Testis (tissue), 3 donors: ENCODE measurements around the gene TECTA. TPM values are rescaled to one million over a fixed set of nuclear protein-coding genes. Genes with fewer than 3 reads are reported as not detected.
"Not testable (repeated sequence)": the region's sequence is repeated elsewhere in the genome, so short reads cannot be mapped to it uniquely, and the experiment has no call there.

ENCODE experiments used
- DNase-seq: peaks from one replicate; pipeline ENCODE4 v3.0.0-alpha.2; 2019
- H3K27ac ChIP-seq, 2 donors: fragments of 200-600 bp; sonication (generic); one replicate each; pipeline ENCODE4 v1.5.1; 2019
- H3K27me3 ChIP-seq: fragments of 200-600 bp; sonication (generic); one replicate; pipeline ENCODE4 v1.5.1; 2019
- H3K36me3 ChIP-seq: fragments of 200-600 bp; sonication (generic); one replicate; pipeline ENCODE4 v1.5.1; 2017; ENCODE audit warnings: low read depth; ENCODE audit errors: missing control alignments
- H3K4me1 ChIP-seq: fragments of 200-600 bp; sonication (generic); one replicate; pipeline ENCODE4 v1.5.1; 2019
- H3K4me3 ChIP-seq, 2 donors: fragments of 200-600 bp; sonication (generic); one replicate each; pipeline ENCODE4 v1.5.1; 2017 to 2019
- H3K9me3 ChIP-seq: fragments of 200-600 bp; sonication (generic); one replicate; pipeline ENCODE4 v1.5.1; 2017
- POLR2A ChIP-seq: fragments of 450-650 bp; IDR thresholded peaks from one replicate; pipeline ENCODE4 v1.6.1; 2017; ENCODE audit warnings: antibody characterized with exemption, mild to moderate bottlenecking, moderate library complexity
- WGBS, 2 donors: methylation state at CpG; one replicate each; pipeline ENCODE4 v1.1.5; 2018; 5-methylcytosine and 5-hydroxymethylcytosine counted together
- intact Hi-C: fragments of 100-400 bp; cut with DNase I; formaldehyde crosslinking; loops from one replicate; pipeline ENCODE4 v1.15.1; 2023; ENCODE audit warnings: low total_unique reads
- polyA plus RNA-seq: library from polyadenylated mRNA; stranded (reverse); fragments of 350-450 nt; fragmentation: Illumina TruSeq; extraction: RNeasy Lipid Tissue Mini Kit (QIAGEN cat#74804); gene quantifications from one replicate; pipeline ENCODE4 v1.2.3, GENCODE V29; 2014; ENCODE audit warnings: low read depth, low replicate concordance; ENCODE audit not compliant: insufficient read depth
- total RNA-seq, 2 donors: library from RNA; depleted of rRNA; stranded (reverse); fragments of >200 nt; gene quantifications; one replicate each; pipeline ENCODE4 v1.2.3, GENCODE V29; 2016
- TF ChIP-seq, protein P1 (sequence below), 3 experiments: fragments of 450-650 bp in 2 of 3; fragments of 200-600 bp in 1 of 3; sonication (generic) in 1 of 3; IDR thresholded peaks; one replicate each; pipeline ENCODE4 v1.5.1; 2016 to 2019; ENCODE audit warnings: antibody characterized with exemption in 3 of 3, mild to moderate bottlenecking in 2 of 3, moderate library complexity in 1 of 3

TECTA gene
- total and polyA plus RNA-seq, 3 donors from 2014 or later = 2.5 to 4.6 (median 3.1) TPM

- Histone ChIP-seq H3K4me1 (no peaks in the 10 kb centered on the region), H3K4me3 (no peak overlapping the region), H3K27me3 (no peaks in the 10 kb centered on the region), H3K9me3 (no peaks in the 10 kb centered on the region), H3K36me3 (no peaks in the 10 kb centered on the region), H3K27ac (no peak overlapping the region)
- 76 to 88% methylated on average over 5 of the region's 5 CpGs for WGBS, 2 donors
- DNase-seq = no peak
- TF ChIP-seq, protein P1, sequence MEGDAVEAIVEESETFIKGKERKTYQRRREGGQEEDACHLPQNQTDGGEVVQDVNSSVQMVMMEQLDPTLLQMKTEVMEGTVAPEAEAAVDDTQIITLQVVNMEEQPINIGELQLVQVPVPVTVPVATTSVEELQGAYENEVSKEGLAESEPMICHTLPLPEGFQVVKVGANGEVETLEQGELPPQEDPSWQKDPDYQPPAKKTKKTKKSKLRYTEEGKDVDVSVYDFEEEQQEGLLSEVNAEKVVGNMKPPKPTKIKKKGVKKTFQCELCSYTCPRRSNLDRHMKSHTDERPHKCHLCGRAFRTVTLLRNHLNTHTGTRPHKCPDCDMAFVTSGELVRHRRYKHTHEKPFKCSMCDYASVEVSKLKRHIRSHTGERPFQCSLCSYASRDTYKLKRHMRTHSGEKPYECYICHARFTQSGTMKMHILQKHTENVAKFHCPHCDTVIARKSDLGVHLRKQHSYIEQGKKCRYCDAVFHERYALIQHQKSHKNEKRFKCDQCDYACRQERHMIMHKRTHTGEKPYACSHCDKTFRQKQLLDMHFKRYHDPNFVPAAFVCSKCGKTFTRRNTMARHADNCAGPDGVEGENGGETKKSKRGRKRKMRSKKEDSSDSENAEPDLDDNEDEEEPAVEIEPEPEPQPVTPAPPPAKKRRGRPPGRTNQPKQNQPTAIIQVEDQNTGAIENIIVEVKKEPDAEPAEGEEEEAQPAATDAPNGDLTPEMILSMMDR (IDR thresholded peaks at IDR 0.05) = no peak
- TF ChIP-seq POLR2A = no peak
- intact Hi-C loops = no loop called here
Observed at GRCh38 chr11:121161349-121161917, 60.4 kb downstream of the TECTA start.

DNA sequence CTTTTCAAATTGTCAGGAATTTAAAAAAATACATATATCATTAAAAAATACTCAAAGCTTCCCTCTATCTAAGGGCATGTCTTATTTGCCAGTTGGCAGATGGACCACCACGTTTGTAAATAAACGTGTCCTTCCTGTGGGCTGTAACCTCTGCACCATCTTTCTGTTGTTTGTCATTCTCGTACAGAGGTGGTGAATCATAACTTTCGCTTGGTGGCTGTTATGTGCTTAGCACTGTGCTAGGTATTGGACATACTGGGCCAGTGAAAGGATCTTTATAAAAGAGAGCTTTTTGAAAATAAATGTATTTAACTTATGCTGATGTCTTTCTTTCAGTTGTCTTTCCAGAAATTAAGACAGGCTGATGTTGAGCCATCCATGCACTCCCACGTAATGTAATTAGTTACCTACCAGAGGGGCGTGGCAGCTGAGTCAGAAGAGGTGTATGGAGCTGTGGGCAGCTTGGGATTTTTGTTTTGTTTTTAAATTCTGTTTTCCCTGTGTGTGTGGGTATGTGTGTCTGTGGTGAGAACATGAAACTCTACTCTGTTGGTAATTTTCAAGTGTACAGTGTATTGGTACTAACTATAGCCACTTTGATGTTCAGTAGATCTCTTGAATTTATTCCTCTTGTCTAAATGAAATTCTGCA lies 62.7 kb downstream of the TECTA start:
- H3K27ac ChIP-seq = no peak overlapping the region
- no peaks in the 10 kb centered on the region for H3K9me3 ChIP-seq
- TF ChIP-seq, protein P1 (IDR thresholded peaks at IDR 0.05) = no peak
- no peak for TF ChIP-seq POLR2A
- H3K36me3 ChIP-seq = no peaks in the 10 kb centered on the region
- intact Hi-C loops = no loop called here
- no peaks in the 10 kb centered on the region for H3K27me3 ChIP-seq
- no peak for DNase-seq
- H3K4me1 ChIP-seq = no peaks in the 10 kb centered on the region
- no peak overlapping the region for H3K4me3 ChIP-seq
- 80 to 84% methylated on average over 6 of the region's 6 CpGs for WGBS, 2 donors

- H3K4me1 ChIP-seq, intact Hi-C loops, H3K36me3 ChIP-seq, DNase-seq, H3K27me3 ChIP-seq, H3K27ac ChIP-seq, H3K9me3 ChIP-seq, H3K4me3 ChIP-seq: not testable (repeated sequence)
- WGBS, 2 donors = 88 to 90% methylated on average over 6 to 10 of the region's 10 CpGs
Observed at GRCh38 chr11:121177629-121178028, 76.6 kb downstream of the TECTA start.

DNA sequence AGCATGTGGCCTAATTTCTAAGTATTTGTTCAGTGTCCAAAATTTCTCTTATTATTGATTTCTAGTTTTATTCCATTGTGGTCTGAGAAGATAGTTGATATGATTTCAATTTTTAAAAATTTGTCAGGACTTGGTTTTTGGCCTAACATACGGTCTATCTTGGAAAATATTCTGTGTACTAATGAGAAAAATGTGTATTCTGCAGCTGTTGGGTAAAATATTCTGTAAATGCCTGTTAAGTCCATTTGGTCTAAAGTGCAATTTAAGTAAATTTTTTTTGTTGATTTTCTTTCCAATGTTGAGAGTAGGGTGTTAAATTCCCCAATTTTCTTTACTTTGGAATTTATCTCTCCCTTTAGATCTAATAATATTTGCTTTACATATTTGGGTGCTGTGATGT lies 78.3 kb downstream of the TECTA start:
- intact Hi-C loops = no loop called here
- H3K27ac ChIP-seq = no peak overlapping the region
- TF ChIP-seq POLR2A = no peak
- TF ChIP-seq, protein P1 (IDR thresholded peaks at IDR 0.05) = no peak
- DNase-seq = no peak
- no peaks in the 10 kb centered on the region for H3K36me3 ChIP-seq
- H3K9me3 ChIP-seq = no peaks in the 10 kb centered on the region
- WGBS, 2 donors = 64 to 66% methylated on average over 1 of the region's 1 CpG
- no peaks in the 10 kb centered on the region for H3K27me3 ChIP-seq
- no peak overlapping the region for H3K4me3 ChIP-seq
- no peaks in the 10 kb centered on the region for H3K4me1 ChIP-seq

GRCh38 chr11:121180183-121180582 lies 79.1 kb downstream of the TECTA start:
- TF ChIP-seq, protein P1 (IDR thresholded peaks at IDR 0.05) = no peak
- TF ChIP-seq POLR2A = no peak
- DNase-seq = no peak
- Histone ChIP-seq H3K27me3 (no peaks in the 10 kb centered on the region), H3K4me1 (no peaks in the 10 kb centered on the region), H3K4me3 (no peak overlapping the region), H3K27ac (no peak overlapping the region), H3K9me3 (no peaks in the 10 kb centered on the region), H3K36me3 (no peaks in the 10 kb centered on the region)
- 80 to 100% methylated on average over 1 of the region's 1 CpG for WGBS, 2 donors
- intact Hi-C loops = no loop called here
